ENCODE data around the gene FRMD4A.

DNA sequence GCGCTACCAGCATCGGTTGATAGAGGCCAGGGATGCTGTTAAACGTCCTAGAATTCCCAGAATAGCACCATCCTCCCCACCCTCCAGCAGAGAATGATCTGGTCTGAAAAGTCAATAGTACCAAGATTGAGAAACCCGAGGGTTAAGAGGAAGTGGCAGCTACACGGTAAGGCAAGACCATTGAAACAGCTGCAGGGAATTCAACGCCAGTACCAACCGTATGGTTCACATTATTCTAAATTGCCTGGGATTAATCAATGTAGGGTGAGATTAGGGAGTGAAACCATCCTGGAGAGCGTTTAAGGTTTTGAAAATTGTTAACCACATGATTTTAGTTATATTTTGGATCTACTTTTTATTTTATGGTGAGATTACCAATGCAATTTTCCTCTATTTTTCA lies 391.8 kb downstream of the FRMD4A start:
- TF ChIP-seq, protein P1, sequence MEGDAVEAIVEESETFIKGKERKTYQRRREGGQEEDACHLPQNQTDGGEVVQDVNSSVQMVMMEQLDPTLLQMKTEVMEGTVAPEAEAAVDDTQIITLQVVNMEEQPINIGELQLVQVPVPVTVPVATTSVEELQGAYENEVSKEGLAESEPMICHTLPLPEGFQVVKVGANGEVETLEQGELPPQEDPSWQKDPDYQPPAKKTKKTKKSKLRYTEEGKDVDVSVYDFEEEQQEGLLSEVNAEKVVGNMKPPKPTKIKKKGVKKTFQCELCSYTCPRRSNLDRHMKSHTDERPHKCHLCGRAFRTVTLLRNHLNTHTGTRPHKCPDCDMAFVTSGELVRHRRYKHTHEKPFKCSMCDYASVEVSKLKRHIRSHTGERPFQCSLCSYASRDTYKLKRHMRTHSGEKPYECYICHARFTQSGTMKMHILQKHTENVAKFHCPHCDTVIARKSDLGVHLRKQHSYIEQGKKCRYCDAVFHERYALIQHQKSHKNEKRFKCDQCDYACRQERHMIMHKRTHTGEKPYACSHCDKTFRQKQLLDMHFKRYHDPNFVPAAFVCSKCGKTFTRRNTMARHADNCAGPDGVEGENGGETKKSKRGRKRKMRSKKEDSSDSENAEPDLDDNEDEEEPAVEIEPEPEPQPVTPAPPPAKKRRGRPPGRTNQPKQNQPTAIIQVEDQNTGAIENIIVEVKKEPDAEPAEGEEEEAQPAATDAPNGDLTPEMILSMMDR (IDR thresholded peaks at IDR 0.05; ENCODE audit: low read depth, low read length), result no peak
- TF ChIP-seq POLR2A (IDR thresholded peaks at IDR 0.05; ENCODE audit: extremely low read depth, insufficient read length) (no peak), MYC (IDR thresholded peaks at IDR 0.05; ENCODE audit: low read depth, low read length) (no peak)
- TF ChIP-seq, protein P2, sequence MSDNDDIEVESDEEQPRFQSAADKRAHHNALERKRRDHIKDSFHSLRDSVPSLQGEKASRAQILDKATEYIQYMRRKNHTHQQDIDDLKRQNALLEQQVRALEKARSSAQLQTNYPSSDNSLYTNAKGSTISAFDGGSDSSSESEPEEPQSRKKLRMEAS (IDR thresholded peaks at IDR 0.05; ENCODE audit: low read depth, low read length), result no peak

Measured in NB4 (cell line).